HG02884 (cell line): ENCODE results near the gene CNTNAP1.
"Not testable (repeated sequence)": the region's sequence is repeated elsewhere in the genome, so short reads cannot be mapped to it uniquely, and the experiment has no call there.

Source experiments
- ATAC-seq: cut with Tn5 transposase; IDR thresholded peaks from one replicate; pipeline ENCODE4 v1.9.1; 2021; ENCODE audit warnings: mild to moderate bottlenecking, moderate library complexity; ENCODE audit not compliant: unreplicated experiment

CNTNAP1 gene

DNA sequence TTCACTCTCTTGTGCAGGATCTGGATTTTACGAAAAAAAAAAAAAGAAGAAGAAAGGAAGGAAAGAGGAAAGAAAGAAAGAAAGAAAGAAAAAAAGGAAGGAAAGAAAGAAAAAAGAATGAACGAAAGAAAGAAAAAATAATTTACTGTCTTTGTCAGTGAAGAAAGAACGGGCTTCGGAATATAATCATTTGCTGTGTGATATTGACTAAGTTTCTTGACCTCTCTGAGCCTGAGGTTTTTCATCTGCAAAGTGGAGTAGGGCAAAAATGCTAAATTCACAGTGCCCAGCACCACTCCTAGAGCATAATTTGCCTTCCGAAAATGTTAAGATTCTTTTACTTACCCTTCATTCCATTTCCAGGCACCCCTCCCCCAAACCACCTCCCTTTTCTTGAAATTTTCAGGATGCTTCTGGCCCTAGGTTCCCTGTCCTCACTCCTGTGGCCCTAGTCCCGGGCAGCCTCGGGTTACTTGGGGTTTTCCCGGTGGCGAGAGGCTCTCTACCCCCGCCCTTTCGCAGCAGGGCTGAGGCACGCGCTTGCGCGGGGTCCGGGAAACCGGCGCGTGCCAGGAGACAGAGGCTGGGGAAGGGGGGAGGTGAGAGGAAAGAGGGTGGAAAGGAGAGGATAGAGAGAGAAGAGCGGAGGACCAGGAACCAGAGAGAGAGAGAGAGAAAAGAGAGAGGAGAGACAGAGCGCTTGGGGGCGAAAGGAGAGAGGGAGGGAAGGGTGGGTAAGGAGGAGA is at the start of gene CNTNAP1:
Gene CNTNAP1 (plus strand): TSS at position 556 of the 746 bp plus-strand sequence. CDS start 299 bp downstream, outside the sequence.
- ATAC-seq: no peak

DNA sequence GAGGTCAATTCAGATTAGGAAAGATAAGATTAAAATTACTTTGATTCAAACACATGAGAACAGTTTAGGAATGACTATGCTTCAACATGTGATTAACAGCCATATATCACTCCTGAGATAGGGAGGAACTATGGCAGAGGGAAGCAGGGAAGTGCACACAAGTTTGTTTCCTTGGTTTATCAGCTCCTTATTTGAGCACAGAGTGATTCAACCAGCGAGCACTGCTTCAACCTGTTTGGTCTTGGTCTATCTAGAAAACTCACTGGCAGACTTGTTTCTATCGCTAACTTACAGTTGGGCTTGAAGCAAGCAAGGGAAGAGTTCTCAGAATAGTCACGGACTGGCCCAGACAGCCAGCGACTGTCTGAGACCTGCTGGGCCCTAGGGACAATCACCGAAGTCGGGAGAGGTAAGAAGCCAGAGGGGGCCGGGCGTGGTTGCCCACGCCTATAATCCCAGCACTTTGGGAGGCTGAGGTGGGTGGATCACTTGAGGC is 49.3 kb upstream of the CNTNAP1 start:
- ATAC-seq: no peak

DNA sequence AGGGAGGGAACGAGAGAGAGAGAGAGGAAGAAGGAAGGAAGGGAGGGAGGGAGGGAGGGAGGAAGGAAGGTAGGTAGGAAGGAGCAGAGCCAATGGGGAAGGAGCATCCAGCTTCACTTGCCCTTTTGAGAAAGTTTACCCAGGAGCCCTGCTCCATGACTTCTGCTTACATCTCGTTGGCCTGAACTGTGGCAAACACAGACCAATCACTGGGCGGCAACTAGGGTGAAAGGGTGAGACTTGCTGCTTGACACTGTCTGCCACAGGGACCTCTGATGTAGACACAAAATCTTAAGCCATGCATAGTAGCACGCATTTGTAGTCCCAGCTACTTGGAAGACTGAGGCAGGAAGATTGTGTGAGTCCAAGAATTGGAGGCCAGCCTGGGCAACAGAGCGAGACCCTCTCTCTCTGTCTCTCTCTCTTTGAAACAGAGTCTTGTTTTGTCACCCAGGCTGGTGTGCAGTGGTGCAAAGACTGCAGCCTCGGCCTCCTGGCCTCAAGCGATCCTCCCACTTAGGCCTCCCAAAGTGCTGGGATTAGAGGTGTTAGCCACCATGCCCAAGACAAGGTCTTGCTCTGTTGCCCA is 42.7 kb upstream of the CNTNAP1 start:
- ATAC-seq: no peak

DNA sequence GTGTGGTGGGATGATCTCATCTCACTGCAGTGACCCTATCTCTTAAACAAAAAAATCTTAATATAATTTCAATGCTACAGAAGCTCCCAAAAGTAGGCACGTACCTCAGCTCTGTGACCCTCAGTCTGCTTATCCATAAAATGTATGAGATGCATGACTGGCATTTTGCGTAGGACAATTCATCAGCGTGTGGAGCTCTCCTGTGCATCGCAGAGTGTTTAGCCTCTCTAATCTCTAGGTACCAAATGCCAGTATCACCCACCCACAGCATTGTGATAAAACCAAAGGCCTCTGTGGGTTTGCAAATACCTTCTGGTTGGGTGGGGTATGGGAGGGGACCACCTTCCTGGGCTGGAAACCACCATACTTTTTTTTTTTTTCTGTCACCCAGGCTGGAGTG is 42.2 kb upstream of the CNTNAP1 start:
- no peak for ATAC-seq

DNA sequence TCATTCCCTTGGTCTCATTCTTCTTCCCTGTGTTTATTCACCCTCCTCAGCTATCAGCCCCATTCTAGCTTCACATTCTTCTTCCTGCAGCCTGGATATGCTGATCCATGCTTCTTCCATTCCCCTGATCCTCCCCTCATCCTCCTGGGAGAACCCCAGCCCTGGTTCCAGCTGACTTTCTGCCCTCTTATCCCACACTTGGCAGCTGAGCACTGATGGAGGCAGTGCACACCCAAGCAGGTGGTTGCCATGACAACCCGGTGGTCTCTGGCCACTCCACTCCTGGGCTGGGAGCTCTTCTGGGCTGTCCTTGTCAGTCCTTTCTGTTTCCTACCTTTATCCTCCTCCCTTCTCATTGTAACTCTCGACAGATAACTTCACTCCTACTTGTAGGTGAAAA is 40.0 kb upstream of the CNTNAP1 start:
- no peak for ATAC-seq

DNA sequence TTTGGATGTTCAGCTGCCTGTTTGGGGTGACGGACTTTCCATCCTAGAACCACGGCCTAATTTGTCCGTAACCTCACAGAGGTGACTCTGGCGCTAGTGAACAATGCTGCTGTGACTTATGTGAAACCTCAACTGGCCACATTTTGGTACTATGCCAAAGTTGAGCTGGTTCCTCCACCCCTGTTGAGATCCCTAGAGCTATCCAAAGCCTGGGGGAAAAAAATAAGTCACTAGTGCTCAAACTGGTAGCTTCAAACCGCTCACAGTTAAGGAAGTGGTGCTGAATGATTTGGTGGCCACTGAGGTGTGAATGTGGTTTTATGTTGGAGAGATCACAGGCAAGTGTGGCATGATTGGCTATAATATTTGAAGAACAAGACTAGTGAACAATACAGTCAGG is 34.6 kb upstream of the CNTNAP1 start:
- no peak for ATAC-seq

DNA sequence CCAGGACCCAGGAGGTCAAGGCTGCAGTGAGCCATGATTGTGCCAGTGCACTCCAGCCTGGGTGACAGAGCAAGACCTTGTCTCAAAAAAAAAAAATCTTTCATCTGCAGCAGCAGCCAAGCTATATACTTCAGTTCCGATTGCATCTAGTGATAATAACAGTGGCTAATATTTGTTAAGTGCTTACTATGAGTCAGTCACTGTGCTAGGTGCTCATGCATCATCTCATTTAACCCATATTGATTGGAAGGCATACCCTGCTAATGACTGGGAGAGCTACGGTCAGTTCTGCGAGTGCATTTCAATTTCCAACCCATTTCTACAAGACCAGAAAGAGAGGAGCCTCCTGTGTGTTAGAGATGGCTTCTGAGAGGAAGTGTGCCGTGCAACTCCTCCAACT is 30.9 kb upstream of the CNTNAP1 start:
- no peak for ATAC-seq

DNA sequence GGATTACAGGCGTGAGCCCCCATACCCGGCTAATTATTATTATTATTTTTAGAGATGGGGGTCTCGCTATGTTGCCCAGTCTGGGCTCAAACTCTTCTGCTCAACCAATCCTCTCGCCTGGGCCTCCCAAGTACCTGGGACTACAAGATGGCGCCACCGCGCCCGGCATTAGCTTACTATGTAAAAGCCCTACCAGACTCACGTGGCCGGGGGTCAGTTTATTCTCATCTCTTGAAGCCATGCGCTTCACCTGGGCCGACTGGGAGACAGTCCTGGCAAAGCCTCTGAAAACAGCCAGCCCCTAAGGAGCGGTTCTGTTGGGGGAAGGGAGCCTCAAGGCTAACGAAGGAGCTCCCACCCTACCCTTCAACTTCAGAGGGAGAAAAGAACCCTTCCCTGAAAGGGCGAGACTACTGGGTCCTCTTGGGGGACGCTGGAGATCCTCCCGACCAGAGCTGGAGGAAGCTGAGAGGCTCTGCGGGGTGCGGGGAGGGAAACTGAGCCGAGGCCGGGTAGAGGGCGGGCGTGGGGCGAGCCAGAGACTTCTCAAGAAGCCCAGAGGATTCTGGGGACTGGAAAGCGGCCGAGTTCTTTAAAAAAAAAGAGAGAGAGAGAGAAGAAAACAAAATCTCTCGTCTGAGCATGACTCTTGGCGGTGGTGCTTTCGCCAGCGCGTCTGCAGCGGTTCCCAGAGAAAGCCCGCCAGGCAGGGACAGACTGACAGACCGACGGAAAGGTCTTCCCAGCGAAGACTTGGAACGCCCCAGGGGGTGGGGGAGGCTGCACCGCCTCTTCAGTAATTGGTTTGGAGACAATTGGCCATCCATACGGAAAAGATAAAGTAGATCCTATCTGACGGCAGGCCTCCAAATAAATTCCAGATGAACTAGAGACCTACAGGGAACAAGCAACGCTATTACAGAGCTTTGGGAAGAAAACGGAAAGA is 28.9 kb upstream of the CNTNAP1 start:
- ATAC-seq: no peak

DNA sequence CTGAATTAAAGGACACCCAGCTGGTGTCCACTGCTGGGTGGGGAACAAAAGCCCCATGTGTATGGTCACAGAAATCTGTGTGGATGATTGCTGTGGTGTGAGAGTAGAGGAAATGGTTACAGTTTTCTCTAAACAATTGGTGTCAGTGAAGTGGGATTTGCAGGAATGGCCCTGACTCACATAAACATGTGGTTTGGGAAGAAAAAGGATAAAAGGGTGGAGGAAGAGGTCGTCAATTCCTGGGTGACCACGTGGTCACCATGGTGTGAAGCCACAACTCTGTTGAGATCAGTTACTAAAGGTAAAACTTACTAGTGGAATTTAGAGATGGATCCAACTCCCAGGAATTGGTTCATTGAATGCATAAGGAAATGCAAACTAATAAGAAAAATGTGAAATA is 26.8 kb upstream of the CNTNAP1 start:
- ATAC-seq: no peak

DNA sequence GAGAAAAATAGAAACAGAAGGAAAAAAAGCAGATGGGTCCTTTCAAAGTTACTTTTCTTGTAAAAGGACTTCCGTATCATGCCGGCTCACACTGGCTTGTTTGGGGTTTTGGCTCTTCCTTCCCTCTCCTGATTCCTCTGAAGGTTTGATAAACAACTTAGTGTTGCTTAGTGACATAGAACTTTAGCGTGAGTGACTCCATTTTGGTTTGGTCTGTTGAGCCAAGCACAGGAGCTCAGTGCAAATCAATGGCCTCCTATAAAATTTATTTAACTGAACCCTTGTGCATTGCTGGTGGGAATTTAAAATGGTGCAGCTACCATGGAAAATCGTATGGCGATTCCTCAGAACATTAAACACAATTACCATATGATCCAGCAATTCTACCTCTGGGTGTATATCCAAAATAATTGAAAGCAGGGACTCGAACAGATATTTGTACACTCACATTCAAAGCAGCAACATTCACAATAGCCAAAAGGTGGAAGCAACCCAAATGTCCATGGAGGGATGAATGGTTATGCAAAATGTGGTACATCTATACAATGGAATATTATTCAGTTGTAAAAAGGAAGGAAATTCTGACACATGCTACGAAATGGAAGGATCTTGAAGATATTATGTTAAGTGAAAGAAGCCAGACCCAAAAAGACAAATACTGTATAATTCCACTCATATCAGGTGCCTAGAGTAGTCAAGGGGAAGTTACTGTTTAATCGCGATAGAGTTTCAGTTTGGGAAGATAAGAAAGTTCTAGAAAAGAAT is 24.3 kb upstream of the CNTNAP1 start:
- ATAC-seq: no peak

DNA sequence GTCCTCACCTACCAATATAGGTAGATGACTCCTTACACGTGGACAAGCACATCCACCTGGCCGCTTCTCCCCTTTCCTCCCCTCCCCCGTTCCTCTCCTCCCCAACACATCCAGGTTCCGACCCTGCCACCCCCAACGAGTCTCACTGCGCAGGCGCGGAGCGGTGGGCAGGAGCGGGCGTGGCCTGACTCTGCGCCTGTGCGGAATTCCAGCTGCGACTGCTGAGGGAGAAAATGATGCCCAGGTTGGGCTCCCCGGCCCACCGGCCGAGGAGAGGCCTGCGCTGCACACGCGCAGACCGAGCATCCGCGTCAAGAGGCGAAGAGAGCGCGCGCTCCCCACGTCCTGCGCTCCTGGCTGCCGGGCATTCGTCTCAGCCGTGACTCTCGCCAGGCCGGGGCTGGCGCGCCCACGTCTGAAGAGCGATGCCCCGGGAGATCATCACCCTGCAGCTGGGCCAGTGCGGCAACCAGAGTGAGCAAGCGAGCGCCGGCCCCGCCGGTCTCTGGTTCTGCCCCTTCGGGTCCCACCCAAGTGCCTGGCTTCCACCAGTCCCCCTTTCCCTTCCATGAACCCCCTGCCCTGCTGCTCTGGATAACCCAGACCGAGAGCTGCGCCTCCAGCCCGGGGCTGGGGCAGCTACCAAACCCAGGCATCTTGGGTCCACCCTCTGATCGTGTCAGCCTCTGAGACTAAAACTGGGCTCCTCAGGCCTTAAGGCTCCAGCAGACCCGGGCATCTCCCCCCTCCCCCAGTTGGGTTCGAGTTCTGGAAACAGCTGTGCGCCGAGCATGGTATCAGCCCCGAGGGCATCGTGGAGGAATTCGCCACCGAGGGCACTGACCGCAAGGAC is 23.0 kb upstream of the CNTNAP1 start, which contains the start of gene TUBG2:
Gene TUBG2 (plus strand): TSS at position 206 of the 853 bp plus-strand sequence. CDS start 220 bp downstream, at position 426.
- ATAC-seq: no peak

DNA sequence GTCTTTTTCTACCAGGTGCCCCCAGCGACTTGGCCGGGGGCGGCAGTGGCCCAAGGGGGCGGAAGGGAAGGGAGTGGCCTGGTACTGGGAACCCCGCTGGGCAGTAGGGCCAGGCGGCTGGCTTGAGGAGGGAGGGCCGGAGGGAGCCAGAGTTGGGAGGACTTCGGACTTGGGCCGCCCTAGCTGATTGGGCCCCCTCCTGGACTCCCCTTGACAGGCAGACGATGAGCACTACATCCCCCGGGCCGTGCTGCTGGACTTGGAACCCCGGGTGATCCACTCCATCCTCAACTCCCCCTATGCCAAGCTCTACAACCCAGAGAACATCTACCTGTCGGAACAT is 22.4 kb upstream of the CNTNAP1 start:
- ATAC-seq: not testable (repeated sequence)

DNA sequence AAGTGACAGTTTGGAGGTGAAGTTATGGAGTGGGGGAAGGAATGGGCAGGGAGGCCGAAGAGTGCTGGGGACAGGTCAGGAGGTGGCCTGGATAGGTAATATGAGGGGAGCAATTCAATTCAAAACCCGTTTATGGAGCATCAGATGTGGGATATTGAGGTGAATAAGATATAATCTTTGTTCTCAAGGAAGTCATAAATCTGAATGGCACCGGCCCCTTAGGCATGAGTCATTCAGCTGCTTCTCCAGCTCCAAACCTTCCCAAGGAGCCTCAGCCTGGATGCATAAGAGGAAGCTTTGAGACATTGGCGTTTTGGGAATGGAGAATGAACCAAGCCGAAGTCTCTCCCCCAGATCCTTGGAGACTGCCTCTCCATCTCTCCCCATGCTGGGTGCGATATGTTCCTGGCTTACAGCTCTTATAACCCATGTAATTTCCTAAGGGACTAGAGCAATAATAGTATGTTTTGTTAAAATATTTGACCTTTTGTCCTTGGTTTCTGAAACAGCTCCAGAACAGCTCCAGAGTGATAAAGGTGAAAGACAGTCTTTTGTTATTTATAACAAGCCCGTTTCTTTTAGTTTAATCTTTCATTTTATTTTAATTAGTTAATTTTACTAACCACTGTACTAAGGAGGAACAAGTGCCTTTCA is 21.5 kb upstream of the CNTNAP1 start:
- no peak for ATAC-seq

DNA sequence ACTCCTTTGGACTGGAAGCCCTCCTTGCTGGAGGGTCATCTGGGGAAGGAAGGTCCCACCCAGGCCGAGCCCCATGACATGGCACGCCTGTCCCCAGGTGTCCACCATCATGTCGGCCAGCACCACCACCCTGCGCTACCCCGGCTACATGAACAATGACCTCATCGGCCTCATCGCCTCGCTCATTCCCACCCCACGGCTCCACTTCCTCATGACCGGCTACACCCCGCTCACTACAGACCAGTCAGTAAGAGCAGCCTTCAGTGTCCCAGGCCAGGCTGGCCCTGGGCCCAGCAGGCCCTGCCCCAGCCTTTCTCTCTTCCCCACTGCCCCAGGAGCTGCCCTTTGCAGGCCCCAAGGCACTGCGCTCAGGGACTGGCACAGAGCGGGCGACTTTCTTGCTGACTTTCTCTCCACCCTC is 16.7 kb upstream of the CNTNAP1 start:
- ATAC-seq: no peak

DNA sequence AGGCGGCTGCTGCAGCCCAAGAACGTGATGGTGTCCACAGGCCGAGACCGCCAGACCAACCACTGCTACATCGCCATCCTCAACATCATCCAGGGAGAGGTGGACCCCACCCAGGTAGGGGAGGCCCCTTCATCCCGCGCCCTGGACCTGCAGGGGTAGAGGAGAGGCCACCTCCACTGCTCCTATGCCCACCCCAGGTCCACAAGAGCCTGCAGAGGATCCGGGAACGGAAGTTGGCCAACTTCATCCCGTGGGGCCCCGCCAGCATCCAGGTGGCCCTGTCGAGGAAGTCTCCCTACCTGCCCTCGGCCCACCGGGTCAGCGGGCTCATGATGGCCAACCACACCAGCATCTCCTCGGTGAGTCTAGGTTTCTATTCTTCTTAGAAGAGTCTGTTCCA is 16.2 kb upstream of the CNTNAP1 start:
- ATAC-seq: not testable (repeated sequence)

DNA sequence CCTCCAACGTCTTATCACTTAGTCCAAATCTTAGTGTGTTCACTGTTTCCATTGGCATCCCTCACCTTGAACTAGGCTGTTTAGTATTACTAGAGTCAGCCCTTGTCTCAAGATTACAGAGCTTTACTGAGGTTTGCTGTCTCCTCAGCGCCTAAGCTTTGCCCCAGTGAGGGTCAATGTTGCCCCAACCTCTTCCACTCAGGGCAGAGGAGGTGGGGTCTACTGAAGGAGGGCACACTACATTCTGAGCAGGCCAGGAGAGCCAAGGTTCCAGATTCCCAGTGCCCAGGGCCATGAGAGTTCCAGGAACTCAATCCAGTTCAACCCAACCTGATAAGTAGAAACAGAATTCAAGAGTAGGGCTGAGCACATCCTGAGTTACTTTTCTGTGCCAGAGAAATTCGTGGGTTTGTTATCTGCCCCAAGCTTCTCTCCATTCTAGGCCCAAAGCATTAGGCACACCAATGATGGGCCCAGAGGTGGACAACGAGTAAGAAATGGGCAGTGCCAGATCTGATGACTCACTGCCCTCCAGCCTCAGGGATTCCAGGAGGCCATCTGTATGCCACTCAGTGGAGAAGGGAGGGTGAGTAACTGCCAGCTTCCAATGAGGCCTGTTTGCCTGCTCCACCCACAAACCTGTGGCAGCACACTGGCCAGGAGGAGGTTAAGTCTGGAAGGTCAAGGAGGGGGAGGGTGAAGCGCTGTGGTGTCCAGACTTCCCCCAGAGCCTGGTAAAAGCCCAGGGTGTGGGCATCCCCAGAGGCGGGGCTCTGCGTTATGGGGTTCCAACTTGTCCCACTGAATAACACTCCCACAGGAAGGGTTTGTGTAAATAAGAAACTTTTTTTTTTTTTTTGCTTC is 15.0 kb upstream of the CNTNAP1 start:
- ATAC-seq: no peak

DNA sequence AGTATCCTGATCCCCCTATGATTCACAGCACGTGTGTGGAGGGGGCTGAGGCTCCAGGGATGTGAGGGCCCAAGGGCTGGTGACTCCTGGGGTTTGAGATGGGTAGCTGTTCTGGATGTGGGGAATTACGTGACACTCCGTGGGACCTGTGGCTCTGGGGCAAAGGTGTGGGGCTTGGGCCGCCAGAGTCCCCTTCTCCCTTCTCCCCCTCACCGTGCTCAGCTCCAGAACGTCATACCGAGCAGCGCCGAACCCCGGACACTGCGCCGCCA is 12.7 kb upstream of the CNTNAP1 start:
- no peak for ATAC-seq

DNA sequence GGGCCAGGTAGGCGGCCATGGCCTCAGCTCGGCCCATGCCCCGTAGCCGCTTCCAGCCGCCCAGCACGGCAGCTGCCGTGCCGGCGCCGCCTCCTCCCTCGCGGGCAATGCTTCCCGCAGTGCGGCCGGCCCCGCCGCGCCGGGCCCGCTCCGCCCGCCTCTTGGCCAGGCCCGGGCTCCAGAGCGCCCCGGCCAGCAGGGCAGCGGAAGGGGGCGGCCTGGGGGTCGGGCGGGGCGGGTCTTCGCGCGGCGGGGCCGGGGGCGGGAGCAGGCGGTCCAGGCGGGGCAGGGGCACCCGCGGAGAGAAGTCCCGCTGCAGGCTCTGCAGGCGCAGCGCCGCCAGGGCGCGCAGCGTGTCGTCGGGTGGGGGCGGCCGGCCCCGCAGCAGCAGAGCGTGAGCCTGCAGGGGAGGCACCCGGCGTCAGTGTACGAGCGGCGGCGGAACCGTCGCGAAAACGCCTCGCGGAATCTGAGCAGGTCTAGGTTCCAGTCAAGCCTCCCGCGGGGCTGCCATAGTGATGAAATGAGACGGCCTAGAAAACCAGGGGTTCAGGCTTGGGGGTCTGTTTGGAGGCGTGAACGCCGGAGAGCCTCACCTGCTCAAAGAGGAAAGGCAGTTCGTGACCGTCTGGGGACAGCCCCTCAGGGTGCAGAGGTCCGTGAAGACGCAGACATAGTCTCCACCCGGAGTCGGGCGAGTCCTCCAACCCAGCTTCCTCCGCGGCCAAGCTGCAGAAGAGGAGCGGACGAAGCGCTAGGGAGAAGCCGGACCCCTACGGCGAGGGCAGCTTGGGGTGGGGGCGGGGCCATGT is 12.1 kb upstream of the CNTNAP1 start:
- ATAC-seq: no peak
